BJ (cell line): Measurements from ENCODE around the gene USP19. TPM values are rescaled to one million over a fixed set of nuclear protein-coding genes. Genes with fewer than 3 reads are reported as not detected.

Experiments
- CTCF ChIA-PET: fragments of 350-600 bp; formaldehyde crosslinking; extraction: SDS; loops from one replicate; lab custom pipeline; 2021; ENCODE audit warnings: antibody characterized with exemption, inconsistent platforms; lab: Yijun Ruan, JAX
- POLR2A ChIA-PET: fragments of 300-600 bp; sonication (Branson Sonifier 250); formaldehyde crosslinking; extraction: SDS; loops from one replicate; lab custom pipeline; 2021; ENCODE audit warnings: antibody characterized with exemption; lab: Charles Lee
- DNase-seq: peaks from one replicate; pipeline ENCODE4 v3.0.0-alpha.2; 2011; ENCODE audit warnings: low read depth
- H3K27me3 ChIP-seq: 2 replicates; pipeline ENCODE4 v1.6.0; 2011; ENCODE audit warnings: low read length; ENCODE audit not compliant: control insufficient read depth, insufficient read depth
- H3K36me3 ChIP-seq: 2 replicates; pipeline ENCODE4 v1.5.1; 2011; ENCODE audit warnings: low read length; ENCODE audit not compliant: control insufficient read depth, insufficient read depth
- H3K4me3 ChIP-seq: 2 replicates; pipeline ENCODE4 v1.5.1; 2011; ENCODE audit warnings: low read depth, mild to moderate bottlenecking, control low read depth, low read length
- polyA plus RNA-seq: library from polyadenylated mRNA; depleted of rRNA; stranded (reverse); fragments of >200 nt; gene quantifications from 2 replicates; pipeline ENCODE4 v1.2.3, GENCODE V29; 2011
- TF ChIP-seq, protein P1 (sequence below): IDR thresholded peaks from 2 replicates; pipeline ENCODE4 v1.5.1; 2011; ENCODE audit warnings: low read depth, mild to moderate bottlenecking, control low read depth, inconsistent platforms, low read length, moderate library complexity; ENCODE audit not compliant: insufficient read depth

The USP19 gene
- polyA plus RNA-seq, 1 experiment = 54.6 TPM

DNA sequence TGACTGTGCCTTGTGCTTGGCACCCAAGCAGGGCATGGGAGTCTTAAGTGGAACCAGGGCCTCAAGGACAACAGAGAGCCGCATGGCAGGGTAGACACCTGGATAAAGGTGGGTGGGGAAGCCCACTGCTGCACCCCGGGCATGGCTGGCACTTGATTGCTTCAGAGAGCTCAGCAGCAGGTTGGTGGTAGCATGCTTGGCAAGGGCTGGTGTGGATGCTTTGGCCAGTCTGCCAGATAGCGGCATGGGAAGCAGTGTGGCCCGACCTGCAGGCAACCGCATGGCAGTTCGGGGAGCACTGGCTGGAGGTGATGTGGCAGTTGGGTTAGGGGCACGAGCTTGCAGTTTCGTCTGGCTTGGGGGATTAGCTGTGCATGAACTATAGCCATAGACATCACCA is 43.0 kb upstream of the USP19 start:
- no peak for DNase-seq
- Histone ChIP-seq H3K4me3 (no peak overlapping the region), H3K36me3 (peaks cover 17% of the 10 kb centered on the region), H3K27me3 (no peaks in the 10 kb centered on the region)
- TF ChIP-seq, protein P1, sequence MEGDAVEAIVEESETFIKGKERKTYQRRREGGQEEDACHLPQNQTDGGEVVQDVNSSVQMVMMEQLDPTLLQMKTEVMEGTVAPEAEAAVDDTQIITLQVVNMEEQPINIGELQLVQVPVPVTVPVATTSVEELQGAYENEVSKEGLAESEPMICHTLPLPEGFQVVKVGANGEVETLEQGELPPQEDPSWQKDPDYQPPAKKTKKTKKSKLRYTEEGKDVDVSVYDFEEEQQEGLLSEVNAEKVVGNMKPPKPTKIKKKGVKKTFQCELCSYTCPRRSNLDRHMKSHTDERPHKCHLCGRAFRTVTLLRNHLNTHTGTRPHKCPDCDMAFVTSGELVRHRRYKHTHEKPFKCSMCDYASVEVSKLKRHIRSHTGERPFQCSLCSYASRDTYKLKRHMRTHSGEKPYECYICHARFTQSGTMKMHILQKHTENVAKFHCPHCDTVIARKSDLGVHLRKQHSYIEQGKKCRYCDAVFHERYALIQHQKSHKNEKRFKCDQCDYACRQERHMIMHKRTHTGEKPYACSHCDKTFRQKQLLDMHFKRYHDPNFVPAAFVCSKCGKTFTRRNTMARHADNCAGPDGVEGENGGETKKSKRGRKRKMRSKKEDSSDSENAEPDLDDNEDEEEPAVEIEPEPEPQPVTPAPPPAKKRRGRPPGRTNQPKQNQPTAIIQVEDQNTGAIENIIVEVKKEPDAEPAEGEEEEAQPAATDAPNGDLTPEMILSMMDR = no peak
- POLR2A ChIA-PET = no interaction called here
- CTCF ChIA-PET = no interaction called here

DNA sequence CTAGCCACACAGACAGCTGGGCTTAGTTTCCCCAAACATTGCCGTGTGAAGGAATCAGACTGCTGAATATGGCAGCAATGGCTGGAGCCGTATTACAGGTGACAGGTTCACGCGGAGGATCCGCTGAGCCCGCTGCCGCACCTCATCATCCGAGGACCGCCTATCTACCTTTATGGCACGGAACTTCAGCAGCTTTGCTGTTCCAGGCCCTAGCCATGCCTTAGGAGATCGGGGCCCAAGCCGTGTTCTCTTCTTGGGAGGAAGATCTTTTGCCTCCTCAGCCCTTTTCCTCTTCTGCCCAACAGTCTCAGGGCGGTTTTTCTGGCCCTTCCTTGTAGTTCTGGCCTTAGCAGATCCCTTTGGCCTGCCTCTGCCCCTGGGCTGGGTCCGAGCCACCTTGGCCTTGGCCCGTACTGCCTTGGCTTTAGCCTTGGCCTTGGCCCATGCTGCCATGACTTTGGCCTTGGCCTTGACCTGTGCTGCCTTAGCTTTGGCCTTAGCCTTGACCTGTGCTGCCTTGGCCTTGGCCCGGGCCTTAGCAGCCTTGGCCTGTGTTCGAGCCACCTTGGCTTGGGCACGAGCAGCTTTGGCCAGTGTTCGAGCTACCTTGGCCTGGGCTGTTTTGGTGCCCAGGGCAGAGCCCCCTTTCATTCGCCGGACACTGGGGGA is 42.3 kb upstream of the USP19 start:
- ChIA-PET CTCF (interaction anchor here (3.1 kb wide), 1 partner anchor 8 kb away, joined by 14 read pairs; the partner anchor contains the start of gene KLHDC8B), POLR2A (no interaction called here)

DNA sequence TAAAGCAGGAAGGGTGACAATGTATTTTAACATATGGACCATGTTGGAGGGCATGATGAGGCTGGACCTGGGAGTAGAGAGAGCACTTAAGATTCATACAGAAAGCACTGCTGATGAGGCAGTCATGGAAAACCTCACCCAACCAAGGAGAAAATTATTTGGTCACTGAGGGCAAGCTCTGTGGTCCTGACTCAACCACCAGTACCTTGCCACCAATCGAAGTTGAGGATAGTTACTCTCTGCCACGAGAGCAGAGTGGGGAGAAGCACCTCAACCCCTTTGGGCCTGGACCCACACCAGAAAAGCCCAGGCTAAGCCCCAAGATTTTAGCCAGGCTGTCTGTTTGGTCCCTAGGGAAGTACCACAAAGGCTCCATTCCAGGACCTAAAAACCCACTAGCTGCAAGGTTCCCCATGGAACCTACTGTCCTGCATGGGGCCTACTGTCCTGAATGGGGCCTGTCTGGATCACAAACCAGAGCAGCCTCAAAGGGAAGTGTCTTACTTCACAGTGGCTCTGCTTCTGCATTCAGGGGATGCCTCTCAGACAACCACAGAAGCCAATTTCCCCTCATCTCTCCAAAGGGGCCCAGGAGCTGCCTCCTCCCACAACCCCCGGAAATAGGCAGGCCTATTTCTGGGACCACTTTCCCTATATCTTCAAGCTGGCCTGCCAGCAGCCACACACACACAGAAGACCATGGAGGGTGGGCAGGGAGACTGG is 41.3 kb upstream of the USP19 start:
- TF ChIP-seq, protein P1 = no peak
- Histone ChIP-seq H3K4me3 (no peak overlapping the region), H3K27me3 (no peaks in the 10 kb centered on the region), H3K36me3 (peaks cover 17% of the 10 kb centered on the region)
- CTCF ChIA-PET = interaction anchor here (3.1 kb wide), 1 partner anchor 9 kb away, joined by 14 read pairs; the partner anchor contains the start of gene KLHDC8B
- no peak for DNase-seq
- POLR2A ChIA-PET = no interaction called here

More for the DNA sequence above, 42.3 kb upstream of the USP19 start:
- TF ChIP-seq, protein P1 = no peak
- H3K4me3 ChIP-seq = no peak overlapping the region
- no peak for DNase-seq
- no peaks in the 10 kb centered on the region for H3K27me3 ChIP-seq
- peaks cover 17% of the 10 kb centered on the region for H3K36me3 ChIP-seq

DNA sequence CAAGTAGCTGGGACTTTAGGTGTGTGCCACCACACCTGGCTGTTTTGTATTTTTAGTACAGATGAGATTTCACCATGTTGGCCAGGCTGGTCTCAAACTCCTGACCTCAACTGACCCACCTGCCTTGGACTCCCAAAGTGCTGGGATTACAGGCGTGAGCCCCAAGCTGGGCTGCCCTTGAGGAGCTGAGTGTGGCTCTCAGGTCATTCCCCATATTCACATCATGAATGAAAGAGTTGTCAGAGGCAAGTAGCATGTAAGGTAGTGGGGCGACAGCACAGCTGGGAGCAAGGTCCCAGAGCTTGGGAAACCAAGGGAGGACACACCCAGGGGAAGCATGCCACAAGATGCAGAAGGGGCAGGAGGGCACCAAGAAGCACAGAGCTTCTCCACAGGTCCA is 40.6 kb upstream of the USP19 start:
- H3K36me3 ChIP-seq = peaks cover 17% of the 10 kb centered on the region
- ChIA-PET CTCF (interaction anchor here (3.1 kb wide), 1 partner anchor 10 kb away, joined by 14 read pairs; the partner anchor contains the start of gene KLHDC8B), POLR2A (no interaction called here)
- no peak for DNase-seq
- H3K27me3 ChIP-seq = no peaks in the 10 kb centered on the region
- no peak overlapping the region for H3K4me3 ChIP-seq
- TF ChIP-seq, protein P1 = no peak

DNA sequence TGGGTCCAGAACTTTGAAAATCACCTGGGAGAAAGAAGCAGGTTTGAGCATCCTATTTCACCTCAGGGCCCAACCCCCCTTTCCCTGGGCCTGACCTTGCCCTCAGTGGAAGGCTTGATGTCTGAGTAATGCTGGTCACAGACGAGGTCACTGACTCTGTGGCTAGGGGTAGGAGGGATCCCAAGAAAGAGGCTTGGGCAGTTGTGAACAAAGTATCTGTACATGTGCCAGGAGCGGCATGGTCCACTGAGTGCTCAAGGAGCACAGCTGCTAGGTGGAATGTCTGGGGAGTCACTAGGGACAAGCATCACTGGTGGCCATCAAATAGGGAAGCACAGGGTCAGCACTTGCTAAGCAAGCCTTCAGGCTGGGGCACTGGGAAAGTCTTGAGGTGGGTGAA is 38.2 kb upstream of the USP19 start:
- TF ChIP-seq, protein P1 = no peak
- no peaks in the 10 kb centered on the region for H3K27me3 ChIP-seq
- no peak overlapping the region for H3K4me3 ChIP-seq
- DNase-seq = no peak
- H3K36me3 ChIP-seq = peaks cover 13% of the 10 kb centered on the region
- ChIA-PET CTCF (interaction anchor here (1.1 to 3.5 kb wide), 2 partner anchors 12 to 35 kb away, joined by 3 to 18 read pairs; partner anchors contain the start of gene KLHDC8B), POLR2A (no interaction called here)
